Epithelial cell of esophagus (primary cell): Measurements from ENCODE around the gene RTKN2.

ENCODE experiments used
- DNase-seq: peaks from one replicate; pipeline ENCODE4 v3.0.0; 2010; ENCODE audit warnings: low read depth
- H3K4me3 ChIP-seq: 2 replicates; pipeline ENCODE4 v1.5.1; 2011; ENCODE audit warnings: mild to moderate bottlenecking, low read length, control low read depth
- CTCF ChIP-seq: IDR thresholded peaks from 2 replicates; pipeline ENCODE4 v1.5.1; 2011; ENCODE audit warnings: low read depth, mild to moderate bottlenecking, low read length, control low read depth, inconsistent platforms; ENCODE audit not compliant: insufficient read depth; ENCODE audit errors: missing control alignments

The RTKN2 gene

DNA sequence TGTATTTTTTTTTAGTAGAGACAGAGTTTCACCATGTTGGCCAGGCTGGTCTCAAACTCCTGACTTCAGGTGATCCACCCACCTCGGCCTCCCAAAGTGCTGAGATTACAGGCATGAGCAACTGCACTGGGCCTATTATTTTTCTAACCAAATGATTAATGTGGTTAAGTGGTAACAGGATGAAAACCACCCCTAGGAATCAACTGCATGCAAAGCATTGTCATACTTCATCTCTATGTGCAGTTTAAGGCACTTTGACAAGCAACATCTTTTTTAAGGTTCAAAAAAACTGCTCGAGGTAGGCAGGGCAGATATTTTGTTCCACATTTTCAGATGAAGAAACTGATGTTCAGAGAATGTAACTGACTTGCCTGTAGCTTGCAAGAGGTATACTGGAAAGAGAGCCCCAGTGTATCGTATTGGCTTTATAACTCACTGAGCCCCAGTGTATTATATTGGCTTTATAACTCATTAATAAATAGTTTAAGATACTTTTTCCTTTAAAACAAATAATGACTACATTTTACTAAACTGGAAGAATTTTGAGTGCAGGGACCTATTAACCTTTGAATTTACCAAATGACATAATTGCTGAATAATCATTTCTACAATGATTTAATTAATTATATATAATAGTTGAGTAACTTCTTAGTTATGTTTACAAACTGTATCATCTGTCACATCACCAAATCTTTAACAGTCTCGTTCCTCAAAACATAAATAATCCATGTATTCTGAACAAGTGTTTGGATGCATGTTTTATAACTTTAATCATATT lies 38.1 kb downstream of the RTKN2 start:
- H3K4me3 ChIP-seq: no peak overlapping the region
- TF ChIP-seq CTCF: no peak
- no peak for DNase-seq

- DNase-seq: no peak
- no peak for TF ChIP-seq CTCF
- no peak overlapping the region for H3K4me3 ChIP-seq
Measured at GRCh38 chr10:62225362-62225761, 43.3 kb downstream of the RTKN2 start.

GRCh38 chr10:62224606-62225005 lies 44.0 kb downstream of the RTKN2 start:
- no peak overlapping the region for H3K4me3 ChIP-seq
- DNase-seq: peak; percentile 81
- TF ChIP-seq CTCF: no peak

DNA sequence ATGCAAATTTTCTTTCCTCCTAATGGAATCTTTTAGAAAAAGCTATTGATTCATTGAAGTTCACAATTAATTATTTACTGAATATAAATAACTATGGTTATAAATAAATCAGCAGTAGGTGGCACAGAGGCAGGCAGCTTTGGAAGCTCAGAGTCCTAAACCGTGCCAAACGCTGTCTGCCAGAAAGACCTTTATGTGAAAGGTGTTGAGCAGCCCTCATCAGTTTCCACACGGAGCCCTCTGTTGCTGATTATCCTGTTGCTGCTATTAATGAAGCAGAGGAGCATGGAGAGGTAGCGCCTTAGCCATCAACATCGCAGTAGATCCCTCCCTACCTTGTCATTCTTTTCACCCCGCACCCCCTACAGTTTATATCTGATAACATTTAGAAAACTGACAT lies 51.0 kb downstream of the RTKN2 start:
- TF ChIP-seq CTCF: no peak
- DNase-seq: no peak
- no peak overlapping the region for H3K4me3 ChIP-seq

- no peak for TF ChIP-seq CTCF
- no peak for DNase-seq
- H3K4me3 ChIP-seq: no peak overlapping the region
Measured at GRCh38 chr10:62214364-62214874, 54.2 kb downstream of the RTKN2 start.

- no peak for TF ChIP-seq CTCF
- no peak for DNase-seq
- H3K4me3 ChIP-seq: no peak overlapping the region
Measured at GRCh38 chr10:62205750-62206399, 62.8 kb downstream of the RTKN2 start.
